Measurements from ENCODE around the gene SPATA16.
A peak's percentile ranks its signal among the peaks of the same experiment; 100 is the strongest.

The SPATA16 gene

GRCh38 chr3:173078525-173078924, 62.5 kb downstream of the SPATA16 start:
- H3K9me3 ChIP-seq (ENCODE audit: low read depth, low read length) = no peaks in the 10 kb centered on the region
- TF ChIP-seq FOXP2 (optimal IDR thresholded peaks at IDR 0.05; ENCODE audit: control extremely low read depth, extremely low read length, insufficient read depth) (no peak), POLR2AphosphoS5 (IDR thresholded peaks at IDR 0.05; ENCODE audit: borderline replicate concordance, low read depth, low read length) (no peak), EZH2 (IDR thresholded peaks at IDR 0.05) (no peak)
- H3K9ac ChIP-seq (ENCODE audit: insufficient read length) = no peak overlapping the region
- no peak overlapping the region for H3K27ac ChIP-seq
- H3K36me3 ChIP-seq (ENCODE audit: insufficient read depth, low read length) = no peaks in the 10 kb centered on the region
- no peak overlapping the region for H3K4me3 ChIP-seq
- no peak for DNase-seq (ENCODE audit: low read depth, low spot score)

DNA sequence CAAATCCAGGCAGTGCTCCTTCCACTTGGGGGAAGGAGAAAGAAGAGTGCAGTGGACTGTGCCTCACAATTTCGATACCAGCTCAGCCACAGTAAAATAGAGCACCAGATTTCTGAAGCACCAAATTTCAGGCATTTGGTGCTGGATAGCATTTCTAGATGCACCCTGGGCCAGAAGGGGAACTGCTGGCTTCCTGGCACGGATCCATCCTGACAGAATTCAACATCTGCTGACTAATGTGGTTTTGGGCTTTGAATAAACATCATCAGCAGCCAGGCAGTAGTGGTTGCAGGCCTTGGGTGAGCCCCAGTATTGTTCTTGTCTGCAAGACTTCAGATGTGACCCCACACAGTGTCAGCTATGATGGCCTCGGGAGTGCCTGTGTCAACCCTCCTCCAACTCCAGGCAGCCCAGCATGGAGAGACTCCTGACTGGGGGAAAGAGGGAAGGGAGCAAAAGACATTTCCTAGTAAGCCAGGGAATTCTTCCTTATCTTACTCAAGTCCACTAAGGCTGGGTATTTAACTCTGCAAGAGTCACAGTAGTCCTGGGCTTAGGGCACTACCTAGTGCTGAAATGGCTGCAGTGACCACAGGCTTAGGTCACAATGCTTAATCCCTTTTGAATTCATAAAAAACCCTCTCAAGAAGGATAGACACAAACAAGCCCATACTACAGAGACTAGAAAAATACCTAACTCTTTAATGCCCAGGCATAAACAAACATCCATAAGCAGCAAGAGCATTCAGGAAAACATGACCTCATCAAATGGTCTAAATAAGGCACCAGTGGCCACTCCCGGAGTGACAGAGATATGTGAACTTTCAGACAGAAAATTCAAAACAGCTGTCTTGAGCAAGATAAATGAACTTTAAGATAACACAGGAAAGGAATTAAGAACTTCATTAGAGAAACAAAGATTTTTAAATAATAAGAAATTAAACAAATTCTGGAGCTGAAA, 74.7 kb downstream of the SPATA16 start:
- TF ChIP-seq EZH2 (IDR thresholded peaks at IDR 0.05) (no peak), POLR2AphosphoS5 (IDR thresholded peaks at IDR 0.05; ENCODE audit: borderline replicate concordance, low read depth, low read length) (peak; percentile 18; the same call in 1 of the 2 replicates)
- no peak overlapping the region for H3K9ac ChIP-seq (ENCODE audit: insufficient read length)
- H3K36me3 ChIP-seq (ENCODE audit: insufficient read depth, low read length) = no peaks in the 10 kb centered on the region
- no peaks in the 10 kb centered on the region for H3K9me3 ChIP-seq (ENCODE audit: low read depth, low read length)
- DNase-seq (ENCODE audit: low read depth, low spot score) = peak; percentile 64
- no peak overlapping the region for H3K4me3 ChIP-seq
- H3K27ac ChIP-seq = no peak overlapping the region

DNA sequence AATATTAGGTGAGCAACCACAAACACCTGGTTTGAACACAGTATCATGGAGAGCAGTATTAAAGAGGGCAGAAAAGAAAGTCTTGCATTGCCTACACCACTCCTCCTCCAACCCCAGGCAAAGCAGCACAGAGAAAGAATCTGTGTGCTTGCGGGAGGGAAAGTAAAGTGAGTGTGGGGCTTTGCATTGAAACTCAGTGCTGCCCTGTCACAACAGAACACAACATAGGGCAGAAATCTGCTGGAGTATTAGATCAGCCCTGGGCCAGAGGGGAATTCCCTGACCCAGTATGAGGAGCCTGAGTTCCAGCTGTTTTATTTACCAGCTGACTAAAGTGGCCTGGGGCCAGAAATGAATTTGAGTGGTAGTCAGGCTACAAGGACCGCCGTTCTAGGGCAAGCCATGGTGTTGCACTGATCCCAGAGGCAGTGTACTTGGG, 75.5 kb downstream of the SPATA16 start:
- no peak overlapping the region for H3K4me3 ChIP-seq

DNA sequence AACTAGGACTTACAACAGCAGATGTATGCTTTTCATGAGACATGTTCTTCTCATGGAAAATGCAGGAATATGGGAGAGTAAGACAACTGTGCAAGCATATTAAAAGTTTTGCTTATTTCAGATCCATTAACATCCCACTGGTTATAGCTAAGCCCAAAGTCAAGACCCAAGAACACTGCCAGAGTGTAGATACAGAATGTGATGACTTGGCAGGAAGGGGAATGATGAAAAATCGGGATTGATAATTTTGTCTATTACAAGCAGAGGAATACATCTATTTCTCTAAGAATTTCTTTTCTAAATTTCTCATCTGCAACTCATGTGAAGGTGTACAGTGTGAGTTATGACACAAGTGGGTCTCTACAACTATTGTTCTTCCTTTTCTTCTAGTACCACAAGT, 76.4 kb downstream of the SPATA16 start:
- no peak for DNase-seq (ENCODE audit: low read depth, low spot score)
- H3K36me3 ChIP-seq (ENCODE audit: insufficient read depth, low read length) = no peaks in the 10 kb centered on the region
- no peak for TF ChIP-seq FOXP2 (optimal IDR thresholded peaks at IDR 0.05; ENCODE audit: control extremely low read depth, extremely low read length, insufficient read depth)
- TF ChIP-seq POLR2AphosphoS5 (IDR thresholded peaks at IDR 0.05; ENCODE audit: borderline replicate concordance, low read depth, low read length) = no peak
- TF ChIP-seq EZH2 (IDR thresholded peaks at IDR 0.05) = no peak
- no peak overlapping the region for H3K27ac ChIP-seq
- H3K4me3 ChIP-seq = no peak overlapping the region
- H3K9me3 ChIP-seq (ENCODE audit: low read depth, low read length) = no peaks in the 10 kb centered on the region
- no peak overlapping the region for H3K9ac ChIP-seq (ENCODE audit: insufficient read length)

More for the DNA sequence above, 75.5 kb downstream of the SPATA16 start:
- Histone ChIP-seq H3K9ac (ENCODE audit: insufficient read length) (no peak overlapping the region), H3K36me3 (ENCODE audit: insufficient read depth, low read length) (no peaks in the 10 kb centered on the region), H3K9me3 (ENCODE audit: low read depth, low read length) (no peaks in the 10 kb centered on the region), H3K27ac (no peak overlapping the region)
- no peak for DNase-seq (ENCODE audit: low read depth, low spot score)
- TF ChIP-seq EZH2 (IDR thresholded peaks at IDR 0.05) (no peak), FOXP2 (optimal IDR thresholded peaks at IDR 0.05; ENCODE audit: control extremely low read depth, extremely low read length, insufficient read depth) (no peak), POLR2AphosphoS5 (IDR thresholded peaks at IDR 0.05; ENCODE audit: borderline replicate concordance, low read depth, low read length) (no peak)

- no peak for TF ChIP-seq POLR2AphosphoS5 (IDR thresholded peaks at IDR 0.05; ENCODE audit: borderline replicate concordance, low read depth, low read length)
- Histone ChIP-seq H3K27ac (no peak overlapping the region), H3K4me3 (no peak overlapping the region), H3K36me3 (ENCODE audit: insufficient read depth, low read length) (no peaks in the 10 kb centered on the region), H3K9ac (ENCODE audit: insufficient read length) (no peak overlapping the region), H3K9me3 (ENCODE audit: low read depth, low read length) (no peaks in the 10 kb centered on the region)
- no peak for DNase-seq (ENCODE audit: low read depth, low spot score)
These were observed 82.8 kb downstream of the SPATA16 start for GRCh38 chr3:173058229-173058628.

- DNase-seq (ENCODE audit: low read depth, low spot score) = no peak
- Histone ChIP-seq H3K4me3 (no peak overlapping the region), H3K9ac (ENCODE audit: insufficient read length) (no peak overlapping the region), H3K9me3 (ENCODE audit: low read depth, low read length) (no peaks in the 10 kb centered on the region), H3K36me3 (ENCODE audit: insufficient read depth, low read length) (no peaks in the 10 kb centered on the region), H3K27ac (no peak overlapping the region)
- TF ChIP-seq POLR2AphosphoS5 (IDR thresholded peaks at IDR 0.05; ENCODE audit: borderline replicate concordance, low read depth, low read length) = no peak
- TF ChIP-seq EZH2 (IDR thresholded peaks at IDR 0.05) = no peak
- TF ChIP-seq FOXP2 (optimal IDR thresholded peaks at IDR 0.05; ENCODE audit: control extremely low read depth, extremely low read length, insufficient read depth) = no peak
These were observed 85.7 kb downstream of the SPATA16 start for GRCh38 chr3:173055228-173055933.

DNA sequence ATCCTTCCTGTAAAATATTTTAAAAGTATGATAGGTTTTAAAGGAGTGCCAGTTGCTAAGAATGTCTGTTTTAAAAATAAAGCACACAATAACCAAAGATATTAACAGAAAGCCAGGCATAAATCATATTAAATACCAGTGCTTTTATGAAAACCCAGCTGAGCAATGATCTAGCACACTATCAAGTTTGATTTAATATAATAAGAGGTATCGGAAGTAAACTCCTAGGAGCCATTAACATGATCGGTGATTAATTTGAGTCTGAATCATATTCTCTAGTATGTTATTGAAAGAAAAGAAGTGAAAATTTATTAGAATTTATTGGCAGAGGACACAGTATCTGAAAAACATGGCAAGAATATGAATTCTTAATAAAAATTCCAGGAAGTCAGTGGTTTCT, 91.7 kb downstream of the SPATA16 start:
- H3K27ac ChIP-seq = no peak overlapping the region
- H3K9me3 ChIP-seq (ENCODE audit: low read depth, low read length) = no peaks in the 10 kb centered on the region
- no peak for DNase-seq (ENCODE audit: low read depth, low spot score)
- no peak overlapping the region for H3K4me3 ChIP-seq
- H3K9ac ChIP-seq (ENCODE audit: insufficient read length) = peak overlapping the region; percentile 20
- no peaks in the 10 kb centered on the region for H3K36me3 ChIP-seq (ENCODE audit: insufficient read depth, low read length)
- TF ChIP-seq POLR2AphosphoS5 (IDR thresholded peaks at IDR 0.05; ENCODE audit: borderline replicate concordance, low read depth, low read length) = no peak
- no peak for TF ChIP-seq EZH2 (IDR thresholded peaks at IDR 0.05)
- TF ChIP-seq FOXP2 (optimal IDR thresholded peaks at IDR 0.05; ENCODE audit: control extremely low read depth, extremely low read length, insufficient read depth) = no peak

GRCh38 chr3:173045770-173046382, 95.2 kb downstream of the SPATA16 start:
- TF ChIP-seq EZH2 (IDR thresholded peaks at IDR 0.05) (no peak), POLR2AphosphoS5 (IDR thresholded peaks at IDR 0.05; ENCODE audit: borderline replicate concordance, low read depth, low read length) (no peak), FOXP2 (optimal IDR thresholded peaks at IDR 0.05; ENCODE audit: control extremely low read depth, extremely low read length, insufficient read depth) (no peak)

More at GRCh38 chr3:173045770-173046382, 95.2 kb downstream of the SPATA16 start:
- Histone ChIP-seq H3K9ac (ENCODE audit: insufficient read length) (no peak overlapping the region), H3K4me3 (no peak overlapping the region), H3K36me3 (ENCODE audit: insufficient read depth, low read length) (no peaks in the 10 kb centered on the region), H3K9me3 (ENCODE audit: low read depth, low read length) (no peaks in the 10 kb centered on the region), H3K27ac (no peak overlapping the region)
- DNase-seq (ENCODE audit: low read depth, low spot score) = no peak
